HG02678 (cell line): Measurements from ENCODE around the gene QRFP.

Source experiments
- ATAC-seq: cut with Tn5 transposase; IDR thresholded peaks from one replicate; pipeline ENCODE4 v1.9.1; 2021; ENCODE audit warnings: mild to moderate bottlenecking, moderate library complexity; ENCODE audit not compliant: unreplicated experiment

Gene QRFP

GRCh38 chr9:130872912-130873503 lies 23.6 kb downstream of the QRFP start:
- ATAC-seq = no peak

DNA sequence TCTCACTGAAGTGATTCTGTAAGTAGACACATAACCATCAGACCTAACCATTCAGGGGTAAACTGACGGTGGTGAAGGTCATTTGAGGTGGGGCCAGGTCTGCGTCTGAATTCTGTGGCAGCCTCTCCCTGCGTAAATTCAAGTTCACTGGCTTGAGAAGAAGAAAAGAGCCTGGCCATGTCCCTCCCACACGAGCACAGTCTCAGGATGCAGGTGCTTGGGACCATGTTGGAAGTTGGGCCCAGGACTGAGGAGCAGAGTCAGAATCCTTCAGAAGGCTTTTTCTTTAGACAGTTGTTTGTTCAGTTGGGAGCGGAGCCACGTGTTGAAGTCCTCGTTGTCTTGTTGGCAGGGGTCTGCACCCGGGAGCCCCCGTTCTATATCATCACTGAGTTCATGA lies 24.1 kb downstream of the QRFP start:
- no peak for ATAC-seq

DNA sequence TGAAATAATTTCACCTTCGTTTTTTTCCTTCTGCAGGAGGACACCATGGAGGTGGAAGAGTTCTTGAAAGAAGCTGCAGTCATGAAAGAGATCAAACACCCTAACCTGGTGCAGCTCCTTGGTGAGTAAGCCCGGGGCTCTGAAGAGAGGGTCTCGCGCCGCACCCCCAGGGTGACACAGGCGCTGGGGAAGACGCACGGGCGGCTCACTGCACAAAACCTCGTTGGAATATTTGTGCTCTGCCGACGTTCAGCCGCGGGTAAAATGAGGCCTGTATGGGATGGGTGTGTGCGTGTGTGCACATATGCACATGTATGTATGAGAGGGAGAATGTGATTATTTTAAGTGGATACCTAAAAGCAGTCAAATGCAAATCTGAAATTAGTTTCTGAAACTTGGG lies 24.5 kb downstream of the QRFP start:
- no peak for ATAC-seq

DNA sequence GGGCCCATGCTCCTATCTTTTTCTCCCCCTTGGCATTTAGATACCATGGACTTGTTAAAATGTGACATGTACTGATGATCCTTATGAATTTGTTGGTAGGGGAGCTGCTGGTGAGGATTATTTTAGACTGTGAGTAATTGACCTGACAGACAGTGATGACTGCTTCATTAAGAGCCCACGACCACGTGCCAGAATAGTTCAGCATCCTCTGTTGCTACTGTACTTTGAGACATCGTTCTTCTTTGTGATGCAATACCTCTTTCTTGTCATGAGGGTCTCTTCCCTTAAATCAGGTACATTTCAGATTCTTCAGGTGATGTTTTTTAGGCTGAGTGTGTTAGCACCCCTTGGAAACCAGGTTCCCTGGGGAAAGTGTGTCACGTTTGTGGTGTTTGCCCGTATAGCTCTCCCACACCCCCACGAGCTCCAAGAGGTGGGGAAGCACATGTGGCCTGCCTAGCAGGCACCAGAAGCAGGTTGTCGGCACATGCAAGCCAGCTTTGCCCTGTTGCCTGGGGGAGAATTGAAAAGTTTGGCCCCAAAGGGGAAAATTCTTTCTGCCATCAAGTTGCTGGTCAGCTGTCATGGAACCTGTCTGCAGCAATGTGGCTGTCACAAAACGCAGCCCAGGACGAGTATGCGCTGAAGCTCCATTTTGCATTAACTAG lies 25.1 kb downstream of the QRFP start:
- no peak for ATAC-seq

DNA sequence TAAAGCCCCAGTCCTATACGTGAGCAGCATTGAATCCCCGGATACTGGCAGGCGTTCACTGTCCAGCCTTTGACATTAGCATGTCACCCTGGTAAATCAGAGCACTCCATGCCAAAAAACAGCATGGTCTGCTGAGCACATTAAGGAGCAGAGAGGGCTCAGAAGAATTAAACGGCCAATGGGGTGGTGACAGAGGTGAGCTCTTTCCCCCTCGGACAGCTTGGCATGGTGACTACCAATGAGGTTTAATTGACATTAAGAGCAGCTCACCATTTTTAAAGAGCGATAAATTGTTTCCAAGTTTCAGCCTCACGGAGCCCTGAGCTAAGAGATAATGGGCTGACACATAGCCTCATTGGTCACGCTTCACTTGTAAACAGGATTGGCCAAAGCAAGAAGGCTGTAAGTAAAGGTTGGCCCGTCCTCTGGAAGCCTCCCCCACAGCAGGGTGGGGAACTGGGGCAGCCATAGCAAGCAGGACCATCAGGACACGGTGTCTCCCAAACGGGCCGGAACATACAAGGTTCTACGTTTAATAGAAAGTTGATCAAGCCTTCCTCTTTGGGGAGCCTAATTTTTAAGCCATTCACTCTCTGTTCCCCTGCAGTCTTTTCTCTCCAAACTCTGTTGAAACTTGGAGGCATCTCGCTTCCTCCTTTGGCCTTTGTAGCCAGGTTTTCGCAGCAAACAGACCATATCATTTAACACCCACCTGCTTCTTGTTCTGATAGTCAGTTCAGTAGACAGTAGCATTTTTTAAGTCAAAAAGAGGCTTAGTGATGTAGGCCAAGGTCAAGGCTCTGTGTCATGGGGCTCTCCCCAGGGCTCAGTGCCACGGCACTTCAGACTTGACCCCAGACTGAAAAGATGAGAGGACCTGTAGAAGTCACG lies 25.9 kb downstream of the QRFP start:
- ATAC-seq = peak; percentile 72

GRCh38 chr9:130869250-130869649 lies 27.4 kb downstream of the QRFP start:
- no peak for ATAC-seq

GRCh38 chr9:130868230-130868629 lies 28.4 kb downstream of the QRFP start:
- ATAC-seq = no peak

DNA sequence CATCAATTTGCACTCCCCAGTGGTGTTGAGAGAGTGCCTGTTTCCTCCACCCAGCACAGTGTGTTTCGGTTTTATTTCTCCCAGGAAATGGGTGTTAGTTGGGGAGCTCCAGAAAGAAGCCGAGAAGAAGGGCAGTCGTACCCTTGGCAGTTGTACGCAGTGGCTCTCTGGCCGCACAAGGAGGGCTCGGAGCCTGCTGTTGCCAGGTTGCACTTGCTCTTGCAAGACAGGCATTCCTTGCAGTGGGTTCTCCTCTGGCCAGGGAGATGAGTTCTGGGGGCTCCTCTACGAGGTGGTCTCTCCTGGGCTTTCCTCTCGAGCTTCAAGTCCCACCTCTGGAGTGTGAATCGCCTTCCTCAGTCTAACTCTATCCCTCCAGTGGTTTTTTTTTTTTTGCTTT lies 29.1 kb downstream of the QRFP start:
- no peak for ATAC-seq

DNA sequence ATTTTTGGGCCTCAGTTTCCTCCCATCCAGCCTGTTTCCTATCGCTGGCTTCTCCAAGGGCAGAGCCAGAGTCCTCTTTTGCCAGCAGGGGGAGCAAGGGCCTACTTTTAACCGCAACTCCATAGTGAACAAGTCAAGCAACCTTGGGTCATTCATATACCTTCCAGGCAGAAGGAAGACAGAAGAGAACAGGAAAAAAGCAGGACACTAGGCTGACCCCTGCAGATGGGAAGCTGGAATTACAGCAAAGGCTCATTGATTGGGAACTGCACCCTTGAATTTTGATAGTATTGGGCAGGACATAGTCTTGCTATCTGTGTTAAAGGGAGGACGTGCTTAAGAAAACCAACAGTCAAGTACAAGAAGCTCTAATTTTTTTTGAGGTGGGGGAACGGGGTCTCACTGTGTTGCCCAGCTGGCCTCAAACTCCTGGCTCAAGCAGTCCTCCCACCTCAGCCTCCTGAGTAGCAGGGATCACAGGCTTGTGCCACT lies 30.1 kb downstream of the QRFP start:
- no peak for ATAC-seq

DNA sequence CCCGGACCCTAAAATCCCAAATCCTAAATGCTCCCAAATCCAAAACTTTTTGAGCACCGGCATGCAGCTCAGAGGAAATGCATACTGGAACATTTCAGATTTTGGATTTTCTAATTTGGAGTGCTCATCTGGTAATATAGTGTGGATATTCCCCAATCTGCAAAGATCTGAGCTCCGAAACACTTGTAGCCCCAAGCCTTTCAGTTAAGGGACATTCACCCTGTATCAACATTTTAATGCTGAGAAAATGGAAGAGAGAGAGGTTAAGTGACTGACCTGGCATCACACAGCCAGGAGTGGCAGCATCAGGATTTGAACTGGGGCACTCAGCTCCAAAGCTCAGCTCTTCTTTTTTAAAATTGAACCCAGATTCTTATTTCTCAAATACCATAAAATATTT lies 30.7 kb downstream of the QRFP start:
- ATAC-seq = no peak

DNA sequence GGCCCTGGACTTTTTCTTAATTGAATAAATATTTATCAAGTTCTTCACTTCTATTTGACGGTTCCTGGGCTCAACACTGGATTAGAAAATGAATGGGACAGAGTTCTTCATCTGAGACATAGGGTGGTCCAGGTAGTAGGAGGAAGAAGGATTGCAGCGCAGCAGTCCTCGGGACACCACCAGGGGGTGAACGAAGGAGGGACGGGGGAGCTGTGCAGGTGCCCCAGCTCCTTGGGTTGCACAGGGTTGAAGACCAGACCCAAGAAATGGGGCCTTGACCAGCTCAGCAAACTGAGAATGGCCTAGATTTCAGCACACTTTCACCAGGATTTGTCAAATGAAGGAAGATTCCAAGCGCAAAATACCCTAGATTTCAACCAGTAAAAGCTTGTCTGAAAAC lies 32.1 kb downstream of the QRFP start:
- ATAC-seq = no peak

DNA sequence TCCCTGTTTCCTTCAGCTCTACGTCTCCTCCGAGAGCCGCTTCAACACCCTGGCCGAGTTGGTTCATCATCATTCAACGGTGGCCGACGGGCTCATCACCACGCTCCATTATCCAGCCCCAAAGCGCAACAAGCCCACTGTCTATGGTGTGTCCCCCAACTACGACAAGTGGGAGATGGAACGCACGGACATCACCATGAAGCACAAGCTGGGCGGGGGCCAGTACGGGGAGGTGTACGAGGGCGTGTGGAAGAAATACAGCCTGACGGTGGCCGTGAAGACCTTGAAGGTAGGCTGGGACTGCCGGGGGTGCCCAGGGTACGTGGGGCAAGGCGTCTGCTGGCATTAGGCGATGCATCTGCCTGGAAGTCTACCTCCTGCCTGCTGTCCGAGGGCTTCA lies 33.9 kb downstream of the QRFP start:
- ATAC-seq = no peak

DNA sequence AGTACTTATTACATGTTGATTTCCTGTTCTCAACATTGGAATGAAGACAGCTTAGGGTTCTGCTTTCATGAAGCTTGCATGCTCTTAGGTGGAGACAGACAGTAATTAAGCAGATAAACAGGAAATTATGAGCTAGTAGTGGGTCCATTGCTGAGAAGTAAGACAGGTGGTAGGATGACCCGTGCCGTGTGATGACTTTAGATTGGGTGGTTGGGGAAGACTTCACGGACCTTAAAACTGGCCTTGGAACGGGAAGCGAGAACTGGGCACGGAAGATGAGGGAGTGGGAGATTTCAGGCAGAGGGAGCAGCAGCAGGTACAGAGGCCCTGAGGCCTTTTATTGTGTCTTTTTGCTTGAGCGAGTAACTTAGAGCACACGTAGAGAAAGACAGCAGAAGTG lies 34.4 kb downstream of the QRFP start:
- ATAC-seq = no peak

- ATAC-seq = no peak
These were observed 35.0 kb downstream of the QRFP start for GRCh38 chr9:130861372-130862180.

- ATAC-seq = no peak
These were observed 35.9 kb downstream of the QRFP start for GRCh38 chr9:130860458-130861316.

- ATAC-seq = no peak
These were observed 37.6 kb downstream of the QRFP start for GRCh38 chr9:130858739-130859705.

- ATAC-seq = no peak
These were observed 38.5 kb downstream of the QRFP start for GRCh38 chr9:130857864-130858738.

GRCh38 chr9:130856474-130856873 lies 40.1 kb downstream of the QRFP start:
- no peak for ATAC-seq
